Uterus (tissue), 2 donors: Measurements from ENCODE around the gene MAP3K5.

Experiments used
- CTCF ChIP-seq, 4 experiments: fragments of 200-600 bp in 2 of 4; fragments of 450-650 bp in 2 of 4; sonication (generic) in 2 of 4; IDR thresholded peaks; one replicate each; pipeline ENCODE4 v1.5.1; 2016 to 2019; ENCODE audit warnings: antibody characterized with exemption in 4 of 4, mild to moderate bottlenecking in 2 of 4, moderate library complexity in 1 of 4
- POLR2A ChIP-seq, 2 donors: fragments of 450-650 bp; IDR thresholded peaks; one replicate each; pipeline ENCODE4 v1.6.1; 2016; ENCODE audit warnings: antibody characterized with exemption in 2 of 2, mild to moderate bottlenecking in 1 of 2, moderate library complexity in 1 of 2

- TF ChIP-seq CTCF (IDR thresholded peaks at IDR 0.05) (no peak), POLR2A (IDR thresholded peaks at IDR 0.05) (no peak)
Observed at GRCh38 chr6:136563386-136564152, 228.7 kb downstream of the MAP3K5 start.
